ENCODE measurements around the gene DOK6.
"Not testable (repeated sequence)": the region's sequence is repeated elsewhere in the genome, so short reads cannot be mapped to it uniquely, and the experiment has no call there.

The DOK6 gene

GRCh38 chr18:69858897-69859296, 458.2 kb downstream of the DOK6 start:
- no peak for DNase-seq
- in situ Hi-C loops (cut with HindIII; ENCODE audit: low pct_ligation_motif_present, low pct_unique_long_range_greater_than_20kb, low sequenced_read_pairs): no loop called here

GRCh38 chr18:69864802-69865201, 464.1 kb downstream of the DOK6 start:
- in situ Hi-C loops (cut with HindIII; ENCODE audit: low pct_ligation_motif_present, low pct_unique_long_range_greater_than_20kb, low sequenced_read_pairs); DNase-seq: not testable (repeated sequence)

- in situ Hi-C loops (cut with HindIII; ENCODE audit: low pct_ligation_motif_present, low pct_unique_long_range_greater_than_20kb, low sequenced_read_pairs): no loop called here
- no peak for DNase-seq
Observed at GRCh38 chr18:69865776-69866175, 465.1 kb downstream of the DOK6 start.

- DNase-seq: no peak
Observed at GRCh38 chr18:69866212-69866611, 465.5 kb downstream of the DOK6 start.

GRCh38 chr18:69870736-69871135, 470.0 kb downstream of the DOK6 start:
- DNase-seq: no peak
- in situ Hi-C loops (cut with HindIII; ENCODE audit: low pct_ligation_motif_present, low pct_unique_long_range_greater_than_20kb, low sequenced_read_pairs): no loop called here

More at GRCh38 chr18:69866212-69866611, 465.5 kb downstream of the DOK6 start:
- in situ Hi-C loops (cut with HindIII; ENCODE audit: low pct_ligation_motif_present, low pct_unique_long_range_greater_than_20kb, low sequenced_read_pairs): no loop called here

- in situ Hi-C loops (cut with HindIII; ENCODE audit: low pct_ligation_motif_present, low pct_unique_long_range_greater_than_20kb, low sequenced_read_pairs): no loop called here
- DNase-seq: no peak
Observed at GRCh38 chr18:69871363-69871762, 470.7 kb downstream of the DOK6 start.

GRCh38 chr18:69872661-69873060, 472.0 kb downstream of the DOK6 start:
- in situ Hi-C loops (cut with HindIII; ENCODE audit: low pct_ligation_motif_present, low pct_unique_long_range_greater_than_20kb, low sequenced_read_pairs): no loop called here
- no peak for DNase-seq

- DNase-seq: no peak
- in situ Hi-C loops (cut with HindIII; ENCODE audit: low pct_ligation_motif_present, low pct_unique_long_range_greater_than_20kb, low sequenced_read_pairs): no loop called here
Observed at GRCh38 chr18:69874058-69874457, 473.4 kb downstream of the DOK6 start.

GRCh38 chr18:69876490-69876889, 475.8 kb downstream of the DOK6 start:
- in situ Hi-C loops (cut with HindIII; ENCODE audit: low pct_ligation_motif_present, low pct_unique_long_range_greater_than_20kb, low sequenced_read_pairs): no loop called here
- DNase-seq: no peak

GRCh38 chr18:69878213-69878933, 477.7 kb downstream of the DOK6 start:
- in situ Hi-C loops (cut with HindIII; ENCODE audit: low pct_ligation_motif_present, low pct_unique_long_range_greater_than_20kb, low sequenced_read_pairs): no loop called here
- no peak for DNase-seq

- in situ Hi-C loops (cut with HindIII; ENCODE audit: low pct_ligation_motif_present, low pct_unique_long_range_greater_than_20kb, low sequenced_read_pairs); DNase-seq: not testable (repeated sequence)
Observed at GRCh38 chr18:69879051-69879450, 478.4 kb downstream of the DOK6 start.

- in situ Hi-C loops (cut with HindIII; ENCODE audit: low pct_ligation_motif_present, low pct_unique_long_range_greater_than_20kb, low sequenced_read_pairs): no loop called here
- DNase-seq: no peak
Observed at GRCh38 chr18:69880083-69880482, 479.4 kb downstream of the DOK6 start.

- in situ Hi-C loops (cut with HindIII; ENCODE audit: low pct_ligation_motif_present, low pct_unique_long_range_greater_than_20kb, low sequenced_read_pairs): no loop called here
- peak; percentile 0 for DNase-seq
Observed at GRCh38 chr18:69882965-69883668, 482.4 kb downstream of the DOK6 start.

- no peak for DNase-seq
Observed at GRCh38 chr18:69883781-69884180, 483.1 kb downstream of the DOK6 start.

GRCh38 chr18:69885355-69885754, 484.7 kb downstream of the DOK6 start:
- in situ Hi-C loops (cut with HindIII; ENCODE audit: low pct_ligation_motif_present, low pct_unique_long_range_greater_than_20kb, low sequenced_read_pairs): no loop called here

More at GRCh38 chr18:69883781-69884180, 483.1 kb downstream of the DOK6 start:
- in situ Hi-C loops (cut with HindIII; ENCODE audit: low pct_ligation_motif_present, low pct_unique_long_range_greater_than_20kb, low sequenced_read_pairs): no loop called here

GRCh38 chr18:69885841-69886531, 485.3 kb downstream of the DOK6 start:
- no peak for DNase-seq
- in situ Hi-C loops (cut with HindIII; ENCODE audit: low pct_ligation_motif_present, low pct_unique_long_range_greater_than_20kb, low sequenced_read_pairs): no loop called here

More at GRCh38 chr18:69885355-69885754, 484.7 kb downstream of the DOK6 start:
- no peak for DNase-seq

GRCh38 chr18:69887256-69887655, 486.6 kb downstream of the DOK6 start:
- in situ Hi-C loops (cut with HindIII; ENCODE audit: low pct_ligation_motif_present, low pct_unique_long_range_greater_than_20kb, low sequenced_read_pairs): no loop called here
- DNase-seq: no peak

GRCh38 chr18:69889009-69889408, 488.3 kb downstream of the DOK6 start:
- in situ Hi-C loops (cut with HindIII; ENCODE audit: low pct_ligation_motif_present, low pct_unique_long_range_greater_than_20kb, low sequenced_read_pairs): no loop called here
- no peak for DNase-seq

- DNase-seq: no peak
- in situ Hi-C loops (cut with HindIII; ENCODE audit: low pct_ligation_motif_present, low pct_unique_long_range_greater_than_20kb, low sequenced_read_pairs): no loop called here
Observed at GRCh38 chr18:69890558-69890957, 489.9 kb downstream of the DOK6 start.

Measured in ACHN (cell line).